Upper lobe of left lung (tissue), 6 donors: Measurements from ENCODE around the gene ESR2. TPM values are rescaled to one million over a fixed set of nuclear protein-coding genes. Genes with fewer than 3 reads are reported as not detected.
"Not testable (repeated sequence)": the region's sequence is repeated elsewhere in the genome, so short reads cannot be mapped to it uniquely, and the experiment has no call there.

ENCODE experiments used
- ATAC-seq, 2 donors: fragments of 200-7000 bp; cut with Tn5 transposase; one replicate each; pipeline ENCODE4 v1.9.1; 2022; ENCODE audit warnings: mild to moderate bottlenecking in 2 of 2, moderate library complexity in 2 of 2; ENCODE audit not compliant: low FRiP score in 2 of 2
- DNase-seq, 2 donors: peaks; one replicate each; pipeline ENCODE4 v3.0.0-alpha.2; 2019 to 2020
- H3K27ac ChIP-seq, 4 donors: fragments of 200-600 bp; sonication (generic); one replicate each; pipeline ENCODE4 v1.5.1; 2016 to 2019
- H3K27me3 ChIP-seq, 4 donors: fragments of 200-600 bp; sonication (generic); one replicate each; pipeline ENCODE4 v1.5.1; 2017 to 2019
- H3K36me3 ChIP-seq, 4 donors: fragments of 200-600 bp; sonication (generic); one replicate each; pipeline ENCODE4 v1.5.1; 2016 to 2019
- H3K4me1 ChIP-seq, 4 donors: fragments of 200-600 bp; sonication (generic); one replicate each; pipeline ENCODE4 v1.5.1; 2018 to 2019
- H3K4me3 ChIP-seq, 4 donors: fragments of 200-600 bp; sonication (generic); one replicate each; pipeline ENCODE4 v1.5.1; 2017 to 2019; ENCODE audit warnings: mild to moderate bottlenecking in 2 of 4, moderate library complexity in 1 of 4
- H3K9me3 ChIP-seq, 4 donors: fragments of 200-600 bp; sonication (generic); one replicate each; pipeline ENCODE4 v1.5.1; 2018 to 2019
- EP300 ChIP-seq, 4 donors: sonication (generic); formaldehyde crosslinking; IDR thresholded peaks; one replicate each; pipeline ENCODE4 v1.5.1; 2017; ENCODE audit warnings: antibody characterized with exemption in 4 of 4, control low read depth in 2 of 4
- POLR2A ChIP-seq, 4 donors: fragments of 450-650 bp; IDR thresholded peaks; one replicate each; pipeline ENCODE4 v1.5.1; 2016 to 2017; ENCODE audit warnings: antibody characterized with exemption in 4 of 4, mild to moderate bottlenecking in 2 of 4
- POLR2AphosphoS5 ChIP-seq, 2 donors: sonication (generic); formaldehyde crosslinking; IDR thresholded peaks; one replicate each; pipeline ENCODE4 v1.5.1; 2017; ENCODE audit warnings: antibody characterized with exemption in 2 of 2
- WGBS, 2 donors: methylation state at CpG; one replicate each; pipeline ENCODE4 v1.1.5; 2017 to 2018; 5-methylcytosine and 5-hydroxymethylcytosine counted together
- small RNA-seq, 4 donors: library from RNA; depleted of rRNA; stranded (forward); fragments of <200 nt; gene quantifications; one replicate each; pipeline ENCODE3, GENCODE V24; 2016
- total RNA-seq, 6 donors: library from RNA; depleted of rRNA in 4 of 6; stranded (reverse); fragments of >200 nt in 4 of 6; gene quantifications; one replicate each; pipeline versions ENCODE4 v1.1.0 to v1.2.1, GENCODE V29; 2016 to 2021
- TF ChIP-seq, protein P1 (sequence below), 6 experiments: fragments of 450-650 bp in 4 of 6; fragments of 200-600 bp in 2 of 6; sonication (generic) in 2 of 6; IDR thresholded peaks; one replicate each; pipeline ENCODE4 v1.5.1; 2016 to 2019; ENCODE audit warnings: antibody characterized with exemption in 6 of 6
- donor health status: DM: no; HTN: no; CAD: no; lungs with moderate emphysema.
- donor health status: DM: no; HTN: yes; CAD: no; lungs with severe emphysema.

The ESR2 gene
- total RNA-seq, 6 donors from 2014 or later: 0.20 to 3.6 (median 0.86) TPM; not detected in 1

DNA sequence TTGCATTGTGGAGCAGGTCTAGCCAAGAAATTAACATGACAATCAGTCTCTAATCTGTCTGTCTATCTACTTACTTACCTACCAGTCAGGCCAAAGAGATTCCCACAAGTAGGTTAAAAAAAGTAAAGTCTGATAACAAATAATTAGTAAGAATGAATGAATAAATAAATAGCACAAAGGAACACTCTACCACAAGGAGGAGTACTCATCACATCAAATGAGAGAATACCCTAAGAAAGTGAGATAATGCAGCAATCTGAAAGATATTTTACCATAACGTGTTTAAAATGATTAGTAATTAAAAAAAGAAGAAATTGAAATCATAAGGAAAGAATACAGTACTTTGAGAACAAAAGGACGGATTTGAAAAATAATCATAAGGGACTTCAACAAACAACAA, 254.1 kb downstream of the ESR2 start:
- no peak for DNase-seq
- Histone ChIP-seq H3K36me3 (peaks cover 0 to 3% (median 0%) of the 10 kb centered on the region in 4 donors), H3K4me3 (no peak overlapping the region), H3K27me3 (no peaks in the 10 kb centered on the region), H3K9me3 (no peaks in the 10 kb centered on the region), H3K27ac (no peak overlapping the region), H3K4me1 (no peaks in the 10 kb centered on the region)
- WGBS, 2 donors: 89% methylated on average over 2 of the region's 2 CpGs
- TF ChIP-seq EP300 (IDR thresholded peaks at IDR 0.05) (no peak), POLR2A (IDR thresholded peaks at IDR 0.05) (no peak), POLR2AphosphoS5 (IDR thresholded peaks at IDR 0.05) (no peak)
- TF ChIP-seq, protein P1, sequence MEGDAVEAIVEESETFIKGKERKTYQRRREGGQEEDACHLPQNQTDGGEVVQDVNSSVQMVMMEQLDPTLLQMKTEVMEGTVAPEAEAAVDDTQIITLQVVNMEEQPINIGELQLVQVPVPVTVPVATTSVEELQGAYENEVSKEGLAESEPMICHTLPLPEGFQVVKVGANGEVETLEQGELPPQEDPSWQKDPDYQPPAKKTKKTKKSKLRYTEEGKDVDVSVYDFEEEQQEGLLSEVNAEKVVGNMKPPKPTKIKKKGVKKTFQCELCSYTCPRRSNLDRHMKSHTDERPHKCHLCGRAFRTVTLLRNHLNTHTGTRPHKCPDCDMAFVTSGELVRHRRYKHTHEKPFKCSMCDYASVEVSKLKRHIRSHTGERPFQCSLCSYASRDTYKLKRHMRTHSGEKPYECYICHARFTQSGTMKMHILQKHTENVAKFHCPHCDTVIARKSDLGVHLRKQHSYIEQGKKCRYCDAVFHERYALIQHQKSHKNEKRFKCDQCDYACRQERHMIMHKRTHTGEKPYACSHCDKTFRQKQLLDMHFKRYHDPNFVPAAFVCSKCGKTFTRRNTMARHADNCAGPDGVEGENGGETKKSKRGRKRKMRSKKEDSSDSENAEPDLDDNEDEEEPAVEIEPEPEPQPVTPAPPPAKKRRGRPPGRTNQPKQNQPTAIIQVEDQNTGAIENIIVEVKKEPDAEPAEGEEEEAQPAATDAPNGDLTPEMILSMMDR (IDR thresholded peaks at IDR 0.05): no peak
- ATAC-seq: no peak

DNA sequence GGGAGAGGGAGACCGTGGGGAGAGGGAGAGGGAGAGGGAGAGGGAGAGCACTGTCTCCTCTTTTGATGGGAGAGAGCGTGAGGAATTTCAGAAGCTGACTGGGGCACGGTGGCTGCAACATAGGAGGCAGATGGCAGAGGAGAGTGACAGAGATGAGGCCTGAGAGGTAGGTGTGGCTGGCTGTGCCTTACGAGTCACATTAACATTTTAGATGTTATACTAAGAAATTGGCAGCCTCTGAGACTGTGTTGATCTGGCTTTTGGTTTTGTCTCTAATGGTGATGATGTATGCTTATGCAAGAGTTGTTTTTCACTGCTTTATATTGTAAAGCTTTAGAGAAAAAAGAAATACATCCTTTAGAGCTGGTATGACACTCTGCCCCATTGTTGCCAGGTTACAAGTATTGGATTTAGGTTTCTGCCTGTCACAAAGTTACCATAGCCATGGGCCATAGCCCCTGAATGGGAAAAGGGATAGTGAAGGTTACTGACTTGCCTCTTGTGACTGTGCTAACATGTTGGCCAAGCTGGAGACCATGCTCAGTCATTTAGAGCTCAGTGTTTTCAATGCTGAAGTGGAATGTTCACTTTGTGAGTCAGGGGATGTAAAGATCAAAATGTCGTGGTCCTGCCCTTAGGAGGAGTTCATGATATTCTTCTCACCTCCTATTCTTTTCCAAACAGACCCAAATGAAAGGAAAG, 255.2 kb downstream of the ESR2 start:
- ATAC-seq (no peak), DNase-seq (no peak)
- no peaks in the 10 kb centered on the region for H3K4me1 ChIP-seq
- no peaks in the 10 kb centered on the region for H3K27me3 ChIP-seq
- TF ChIP-seq EP300 (IDR thresholded peaks at IDR 0.05) (no peak), POLR2A (IDR thresholded peaks at IDR 0.05) (no peak)
- WGBS, 2 donors: 93 to 96% methylated on average over 5 of the region's 5 CpGs
- H3K4me3 ChIP-seq: no peak overlapping the region
- peaks cover 0 to 3% (median 0%) of the 10 kb centered on the region in 4 donors for H3K36me3 ChIP-seq
- H3K9me3 ChIP-seq: no peaks in the 10 kb centered on the region
- no peak overlapping the region for H3K27ac ChIP-seq

DNA sequence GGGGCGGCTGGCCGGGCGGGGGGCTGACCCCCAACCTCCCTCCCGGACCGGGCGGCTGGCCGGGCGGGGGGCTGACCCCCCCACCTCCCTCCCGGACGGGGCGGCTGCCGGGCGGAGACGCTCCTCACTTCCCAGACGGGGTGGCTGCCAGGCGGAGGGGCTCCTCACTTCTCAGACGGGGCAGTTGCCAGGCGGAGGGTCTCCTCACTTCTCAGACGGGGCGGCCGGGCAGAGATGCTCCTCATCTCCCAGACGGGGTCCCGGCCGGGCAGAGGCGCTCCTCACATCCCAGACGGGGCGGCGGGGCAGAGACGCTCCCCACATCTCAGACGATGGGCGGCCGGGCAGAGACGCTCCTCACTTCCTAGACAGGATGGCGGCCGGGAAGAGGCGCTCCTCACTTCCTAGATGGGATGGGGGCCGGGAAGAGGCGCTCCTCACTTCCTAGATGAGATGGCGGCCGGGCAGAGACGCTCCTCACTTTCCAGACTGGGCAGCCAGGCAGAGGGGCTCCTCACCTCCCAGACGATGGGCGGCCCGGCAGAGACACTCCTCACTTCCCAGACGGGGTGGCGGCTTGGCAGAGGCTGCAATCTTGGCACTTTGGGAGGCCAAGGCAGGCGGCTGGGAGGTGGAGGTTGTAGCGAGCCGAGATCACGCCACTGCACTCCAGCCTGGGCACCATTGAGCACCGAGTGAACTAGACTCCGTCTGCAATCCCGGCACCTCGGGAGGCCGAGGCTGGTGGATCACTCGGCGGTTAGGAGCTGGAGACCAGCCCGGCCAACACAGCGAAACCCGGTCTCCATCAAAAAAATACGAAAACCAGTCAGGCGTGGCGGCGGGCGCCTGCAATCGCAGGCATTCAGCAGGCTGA, 256.1 kb downstream of the ESR2 start:
- not testable (repeated sequence) for H3K9me3 ChIP-seq, H3K4me3 ChIP-seq, ATAC-seq, H3K36me3 ChIP-seq, H3K27ac ChIP-seq, H3K4me1 ChIP-seq, H3K27me3 ChIP-seq
- peak in 1 of 2 donors; percentile 68 for DNase-seq
- 97 to 98% methylated on average over 13 to 39 of the region's 66 CpGs for WGBS, 2 donors

DNA sequence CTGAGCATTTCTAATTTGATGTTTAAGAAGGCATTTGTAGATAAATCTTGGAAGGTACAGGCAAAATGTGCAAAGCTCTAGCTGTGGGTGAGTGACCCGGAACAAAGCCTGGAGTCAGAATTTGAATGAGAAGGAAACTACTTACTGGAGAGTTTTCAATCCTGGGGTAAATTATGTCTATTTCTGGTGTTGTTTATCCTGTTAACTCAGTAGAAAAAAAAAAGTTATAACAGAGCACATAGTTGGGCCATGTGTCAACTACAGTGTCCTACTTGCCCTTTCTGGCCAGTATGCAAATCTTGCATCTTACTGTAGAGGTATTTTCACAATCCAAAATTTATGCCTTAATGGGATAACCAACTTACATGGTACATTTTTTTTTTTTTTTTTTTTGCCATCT, 259.0 kb downstream of the ESR2 start:
- no peak overlapping the region for H3K27ac ChIP-seq
- no peaks in the 10 kb centered on the region for H3K27me3 ChIP-seq
- peaks cover 0 to 26% (median 8%) of the 10 kb centered on the region in 4 donors for H3K36me3 ChIP-seq
- ATAC-seq: no peak
- H3K9me3 ChIP-seq: no peaks in the 10 kb centered on the region
- H3K4me1 ChIP-seq: no peaks in the 10 kb centered on the region
- H3K4me3 ChIP-seq: no peak overlapping the region
- DNase-seq: no peak
- WGBS, 2 donors: 90 to 93% methylated on average over 1 of the region's 1 CpG
- TF ChIP-seq POLR2A (IDR thresholded peaks at IDR 0.05) (no peak), POLR2AphosphoS5 (IDR thresholded peaks at IDR 0.05) (no peak), EP300 (IDR thresholded peaks at IDR 0.05) (no peak)
- TF ChIP-seq, protein P1 (IDR thresholded peaks at IDR 0.05): no peak

Small RNAs within 50 kb of the gene (small RNA-seq; reads per million reads assigned to genes)
- gene MIR548H1: 0 reads per million in 4 donors

Other genes with a start within 250 kb of the ESR2 start
- 10 to 100 TPM; 16.8 to 59.8 (median 29.6) TPM for gene MTHFD1, start 94.0 kb upstream of the ESR2 start, total RNA-seq
- 1 to 10 TPM; 1.0 to 5.4 (median 2.5) TPM for gene AKAP5, start 171.1 kb upstream of the ESR2 start, total RNA-seq
- gene ZBTB25, start 209.5 kb upstream of the ESR2 start, total RNA-seq: 10 to 100 TPM in 3 of 6 donors, 1 to 10 TPM in 3; 5.9 to 31.4 (median 10.3) TPM
- gene ZBTB1, start 210.4 kb upstream of the ESR2 start, total RNA-seq: 10 to 100 TPM; 34.3 to 74.0 (median 43.2) TPM
- 10 to 100 TPM in 4 of 6 donors, 1 to 10 TPM in 2; 4.8 to 25.7 (median 12.1) TPM for gene HSPA2, start 246.4 kb upstream of the ESR2 start, total RNA-seq